Measurements from ENCODE around the gene PLK5. TPM values are rescaled to one million over a fixed set of nuclear protein-coding genes. Genes with fewer than 3 reads are reported as not detected.

PLK5 gene
- total and polyA plus RNA-seq, 2 donors (not counting 1 experiment from before 2014, with no cell fraction given) = not detected

- ChIA-PET CTCF (interaction anchor here (0.5 kb wide), 1 partner anchor 43 kb away, joined by 4 read pairs; no protein-coding TSS in a partner anchor), POLR2A (no interaction called here)
- TF ChIP-seq EZH2 (IDR thresholded peaks at IDR 0.05; ENCODE audit: borderline replicate concordance, insufficient read depth, low read depth, low read length, poor library complexity, severe bottlenecking) = no peak
- TF ChIP-seq, protein P1, sequence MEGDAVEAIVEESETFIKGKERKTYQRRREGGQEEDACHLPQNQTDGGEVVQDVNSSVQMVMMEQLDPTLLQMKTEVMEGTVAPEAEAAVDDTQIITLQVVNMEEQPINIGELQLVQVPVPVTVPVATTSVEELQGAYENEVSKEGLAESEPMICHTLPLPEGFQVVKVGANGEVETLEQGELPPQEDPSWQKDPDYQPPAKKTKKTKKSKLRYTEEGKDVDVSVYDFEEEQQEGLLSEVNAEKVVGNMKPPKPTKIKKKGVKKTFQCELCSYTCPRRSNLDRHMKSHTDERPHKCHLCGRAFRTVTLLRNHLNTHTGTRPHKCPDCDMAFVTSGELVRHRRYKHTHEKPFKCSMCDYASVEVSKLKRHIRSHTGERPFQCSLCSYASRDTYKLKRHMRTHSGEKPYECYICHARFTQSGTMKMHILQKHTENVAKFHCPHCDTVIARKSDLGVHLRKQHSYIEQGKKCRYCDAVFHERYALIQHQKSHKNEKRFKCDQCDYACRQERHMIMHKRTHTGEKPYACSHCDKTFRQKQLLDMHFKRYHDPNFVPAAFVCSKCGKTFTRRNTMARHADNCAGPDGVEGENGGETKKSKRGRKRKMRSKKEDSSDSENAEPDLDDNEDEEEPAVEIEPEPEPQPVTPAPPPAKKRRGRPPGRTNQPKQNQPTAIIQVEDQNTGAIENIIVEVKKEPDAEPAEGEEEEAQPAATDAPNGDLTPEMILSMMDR (IDR thresholded peaks at IDR 0.05) = no peak
- Mint-ChIP-seq H3K4me1 (no peaks in the 10 kb centered on the region), H3K27ac (no peak overlapping the region), H3K27me3 (peaks cover 9% of the 10 kb centered on the region), H3K4me3 (no peak overlapping the region), H3K9me3 (ENCODE audit: insufficient read depth) (no peaks in the 10 kb centered on the region)
- intact Hi-C loops (cut with micrococcal nuclease) = no loop called here
- no peak overlapping the region for H3K4me3 ChIP-seq (ENCODE audit: control extremely low read depth in 1 of 5, extremely low read depth in 1 of 5, insufficient read depth in 1 of 5, low read depth in 2 of 5, low read length in 4 of 5)
- peaks cover 0 to 3% (median 0%) of the 10 kb centered on the region in 3 donors for H3K9me3 ChIP-seq (ENCODE audit: control extremely low read depth in 1 of 3, control insufficient read depth in 2 of 3, insufficient read depth in 1 of 3, low read length in 2 of 3)
- H3K36me3 ChIP-seq (replicated peaks in 1 of 2; ENCODE audit: control extremely low read depth in 1 of 2, control insufficient read depth in 1 of 2, extremely low read depth in 1 of 2, insufficient read depth in 2 of 2, low read length in 1 of 2) = no peaks in the 10 kb centered on the region
- no peaks in the 10 kb centered on the region for H4K20me1 ChIP-seq (ENCODE audit: control insufficient read depth, insufficient read depth, low read length, poor library complexity, severe bottlenecking)
- H3K4me1 ChIP-seq (ENCODE audit: control insufficient read depth in 2 of 2, insufficient read depth in 2 of 2, low read length in 2 of 2) = no peaks in the 10 kb centered on the region
- no peak overlapping the region for H3K9ac ChIP-seq (ENCODE audit: low read length)
- ATAC-seq (ENCODE audit: low read depth) (no peak), DNase-seq (no peak)
- H3K4me2 ChIP-seq (replicated peaks; ENCODE audit: low read depth, low read length, poor library complexity, severe bottlenecking) = no peak overlapping the region
- H2AFZ ChIP-seq (ENCODE audit: insufficient read depth, low read depth, low read length, poor library complexity, severe bottlenecking) = no peak overlapping the region
- WGBS (ENCODE audit: insufficient coverage) = 98% methylated on average over 64 of the region's 66 CpGs
- no peaks in the 10 kb centered on the region for H3K79me2 ChIP-seq (ENCODE audit: control insufficient read depth, insufficient read depth, low read length)
- H3K27me3 ChIP-seq (replicated peaks in 1 of 4; ENCODE audit: control extremely low read depth in 1 of 4, control insufficient read depth in 3 of 4, insufficient read depth in 4 of 4, low read length in 3 of 4) = peaks cover 0 to 10% (median 0%) of the 10 kb centered on the region in 4 experiments
- no peak overlapping the region for H3K27ac ChIP-seq (ENCODE audit: low read length in 2 of 2)
These were observed 32.7 kb downstream of the PLK5 start for GRCh38 chr19:1556390-1557070.

GRCh38 chr19:1558552-1558951, 34.7 kb downstream of the PLK5 start:
- TF ChIP-seq, protein P1 (IDR thresholded peaks at IDR 0.05) = no peak
- no peak for TF ChIP-seq EZH2 (IDR thresholded peaks at IDR 0.05; ENCODE audit: borderline replicate concordance, insufficient read depth, low read depth, low read length, poor library complexity, severe bottlenecking)
- peaks cover 0 to under 1% (median 0%) of the 10 kb centered on the region in 3 donors for H3K9me3 ChIP-seq (ENCODE audit: control extremely low read depth in 1 of 3, control insufficient read depth in 2 of 3, insufficient read depth in 1 of 3, low read length in 2 of 3)
- no peaks in the 10 kb centered on the region for H3K36me3 ChIP-seq (replicated peaks in 1 of 2; ENCODE audit: control extremely low read depth in 1 of 2, control insufficient read depth in 1 of 2, extremely low read depth in 1 of 2, insufficient read depth in 2 of 2, low read length in 1 of 2)
- H3K4me1 ChIP-seq (ENCODE audit: control insufficient read depth in 2 of 2, insufficient read depth in 2 of 2, low read length in 2 of 2) = no peaks in the 10 kb centered on the region
- ChIA-PET CTCF (no interaction called here), POLR2A (interaction anchor here (0.6 kb wide), 1 partner anchor 279 kb away, joined by 3 read pairs; no protein-coding TSS in a partner anchor)
- WGBS (ENCODE audit: insufficient coverage) = 88% methylated on average over 10 of the region's 12 CpGs
- H3K27ac Mint-ChIP-seq = no peak overlapping the region
- no peak overlapping the region for H3K27ac ChIP-seq (ENCODE audit: low read length in 2 of 2)
- DNase-seq (no peak), ATAC-seq (ENCODE audit: low read depth) (no peak)
- H3K9ac ChIP-seq (ENCODE audit: low read length) = no peak overlapping the region
- H2AFZ ChIP-seq (ENCODE audit: insufficient read depth, low read depth, low read length, poor library complexity, severe bottlenecking) = no peak overlapping the region
- H4K20me1 ChIP-seq (ENCODE audit: control insufficient read depth, insufficient read depth, low read length, poor library complexity, severe bottlenecking) = no peaks in the 10 kb centered on the region
- no peaks in the 10 kb centered on the region for H3K9me3 Mint-ChIP-seq (ENCODE audit: insufficient read depth)
- intact Hi-C loops (cut with micrococcal nuclease) = no loop called here
- H3K27me3 ChIP-seq (replicated peaks in 1 of 4; ENCODE audit: control extremely low read depth in 1 of 4, control insufficient read depth in 3 of 4, insufficient read depth in 4 of 4, low read length in 3 of 4) = no peaks in the 10 kb centered on the region
- no peaks in the 10 kb centered on the region for H3K27me3 Mint-ChIP-seq
- no peak overlapping the region for H3K4me3 ChIP-seq (ENCODE audit: control extremely low read depth in 1 of 5, extremely low read depth in 1 of 5, insufficient read depth in 1 of 5, low read depth in 2 of 5, low read length in 4 of 5)
- no peaks in the 10 kb centered on the region for H3K4me1 Mint-ChIP-seq
- H3K4me3 Mint-ChIP-seq = no peak overlapping the region
- no peak overlapping the region for H3K4me2 ChIP-seq (replicated peaks; ENCODE audit: low read depth, low read length, poor library complexity, severe bottlenecking)
- H3K79me2 ChIP-seq (ENCODE audit: control insufficient read depth, insufficient read depth, low read length) = no peaks in the 10 kb centered on the region
